Measurements from ENCODE around the gene FAP.

FAP gene

GRCh38 chr2:162267496-162267895 is 24.3 kb upstream of the FAP start:
- in situ Hi-C loops (cut with MboI; ENCODE audit: low sequenced_read_pairs, unreplicated experiment): no loop called here
- TF ChIP-seq, protein P1, sequence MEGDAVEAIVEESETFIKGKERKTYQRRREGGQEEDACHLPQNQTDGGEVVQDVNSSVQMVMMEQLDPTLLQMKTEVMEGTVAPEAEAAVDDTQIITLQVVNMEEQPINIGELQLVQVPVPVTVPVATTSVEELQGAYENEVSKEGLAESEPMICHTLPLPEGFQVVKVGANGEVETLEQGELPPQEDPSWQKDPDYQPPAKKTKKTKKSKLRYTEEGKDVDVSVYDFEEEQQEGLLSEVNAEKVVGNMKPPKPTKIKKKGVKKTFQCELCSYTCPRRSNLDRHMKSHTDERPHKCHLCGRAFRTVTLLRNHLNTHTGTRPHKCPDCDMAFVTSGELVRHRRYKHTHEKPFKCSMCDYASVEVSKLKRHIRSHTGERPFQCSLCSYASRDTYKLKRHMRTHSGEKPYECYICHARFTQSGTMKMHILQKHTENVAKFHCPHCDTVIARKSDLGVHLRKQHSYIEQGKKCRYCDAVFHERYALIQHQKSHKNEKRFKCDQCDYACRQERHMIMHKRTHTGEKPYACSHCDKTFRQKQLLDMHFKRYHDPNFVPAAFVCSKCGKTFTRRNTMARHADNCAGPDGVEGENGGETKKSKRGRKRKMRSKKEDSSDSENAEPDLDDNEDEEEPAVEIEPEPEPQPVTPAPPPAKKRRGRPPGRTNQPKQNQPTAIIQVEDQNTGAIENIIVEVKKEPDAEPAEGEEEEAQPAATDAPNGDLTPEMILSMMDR (IDR thresholded peaks at IDR 0.05; ENCODE audit: borderline replicate concordance, control extremely low read depth, extremely low read depth, insufficient read depth, missing control alignments): no peak
- no peak for DNase-seq (ENCODE audit: low spot score)

- in situ Hi-C loops (cut with MboI; ENCODE audit: low sequenced_read_pairs, unreplicated experiment): no loop called here
- TF ChIP-seq, protein P1 (IDR thresholded peaks at IDR 0.05; ENCODE audit: borderline replicate concordance, control extremely low read depth, extremely low read depth, insufficient read depth, missing control alignments): no peak
- no peak for DNase-seq (ENCODE audit: low spot score)
Observed at GRCh38 chr2:162266460-162266760, 23.2 kb upstream of the FAP start.

DNA sequence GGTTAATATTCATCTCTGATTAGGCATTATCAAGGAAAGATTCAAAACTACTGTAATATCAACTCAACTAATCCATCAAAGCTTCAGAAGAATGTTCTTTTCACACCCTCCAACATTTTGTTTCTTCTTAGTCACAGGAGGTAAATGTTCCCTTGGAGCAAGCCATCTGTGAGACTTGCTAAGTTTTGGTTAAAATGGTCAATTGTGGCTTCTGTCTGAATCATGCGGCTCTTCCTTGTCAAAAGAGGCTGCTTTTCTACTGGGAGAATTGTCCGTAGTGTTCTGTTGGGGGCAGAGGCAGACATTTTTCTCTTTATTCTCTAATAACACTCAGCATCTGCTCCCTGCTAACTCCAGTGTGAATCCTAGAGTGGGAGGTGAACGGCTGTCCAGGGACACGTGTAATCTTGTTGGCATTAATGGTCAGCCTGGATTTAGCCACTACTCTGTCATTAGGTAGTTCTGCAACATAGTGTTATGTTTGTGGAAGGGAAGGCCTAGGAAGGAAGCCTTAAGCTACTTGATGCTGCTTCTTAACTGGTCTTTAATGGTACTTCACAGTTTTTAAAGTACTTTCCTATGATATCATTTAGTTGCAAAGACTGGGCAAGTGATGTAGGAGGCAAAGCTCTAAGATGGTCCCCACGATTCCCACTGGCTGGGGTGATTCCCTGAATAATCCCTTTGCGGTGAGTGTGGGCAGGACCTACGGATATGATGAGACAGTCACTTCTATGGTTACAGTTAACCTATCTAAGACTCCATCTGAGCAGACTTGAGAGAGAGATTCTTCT is 22.6 kb upstream of the FAP start:
- in situ Hi-C loops (cut with MboI; ENCODE audit: low sequenced_read_pairs, unreplicated experiment): no loop called here
- TF ChIP-seq, protein P1 (IDR thresholded peaks at IDR 0.05; ENCODE audit: borderline replicate concordance, control extremely low read depth, extremely low read depth, insufficient read depth, missing control alignments): no peak
- no peak for DNase-seq (ENCODE audit: low spot score)

DNA sequence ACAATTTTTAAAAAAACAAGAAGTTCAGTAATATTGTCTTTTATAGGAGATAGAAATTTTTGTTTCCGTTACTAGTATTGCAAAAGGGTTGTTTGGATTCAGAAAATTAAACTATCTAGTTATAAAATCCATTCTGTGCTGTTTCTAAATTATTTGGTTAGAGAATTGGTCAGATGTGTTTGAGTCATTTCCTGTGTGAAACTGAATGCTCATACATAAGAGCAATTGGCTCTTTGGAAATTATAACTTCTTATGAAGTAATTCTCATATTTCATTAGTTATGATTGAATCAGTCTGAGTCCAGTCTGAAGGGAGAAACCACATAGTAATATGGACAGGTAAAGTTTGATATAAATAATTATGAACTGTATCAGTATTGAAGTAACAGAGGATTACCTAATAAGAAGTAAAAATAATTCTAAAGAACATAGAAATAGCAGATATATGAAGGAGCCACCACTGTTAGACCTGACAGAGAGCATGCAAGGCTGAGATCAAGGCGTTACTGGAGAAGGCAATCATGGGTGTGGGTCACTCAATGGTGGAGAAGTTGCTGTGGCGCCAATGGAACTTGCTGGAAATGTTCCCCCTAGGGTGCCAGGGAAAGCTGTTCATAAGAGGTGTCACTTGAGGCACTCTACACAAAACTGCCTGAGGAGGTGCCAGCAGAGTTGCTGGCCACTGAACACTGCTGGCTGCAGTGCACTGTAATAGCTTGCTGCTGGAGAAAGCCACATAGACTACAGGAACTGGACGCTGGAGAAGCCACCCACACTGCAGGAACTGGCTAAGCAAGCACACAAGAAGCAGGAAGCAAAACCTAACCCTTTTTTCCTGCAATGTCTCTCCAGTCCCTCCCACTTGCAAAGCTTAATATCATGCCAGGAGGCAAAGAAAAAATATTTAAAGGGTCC is 18.0 kb upstream of the FAP start:
- TF ChIP-seq, protein P1 (IDR thresholded peaks at IDR 0.05; ENCODE audit: borderline replicate concordance, control extremely low read depth, extremely low read depth, insufficient read depth, missing control alignments): no peak
- DNase-seq (ENCODE audit: low spot score): no peak
- in situ Hi-C loops (cut with MboI; ENCODE audit: low sequenced_read_pairs, unreplicated experiment): no loop called here

- DNase-seq (ENCODE audit: low spot score): no peak
- in situ Hi-C loops (cut with MboI; ENCODE audit: low sequenced_read_pairs, unreplicated experiment): no loop called here
- TF ChIP-seq, protein P1 (IDR thresholded peaks at IDR 0.05; ENCODE audit: borderline replicate concordance, control extremely low read depth, extremely low read depth, insufficient read depth, missing control alignments): no peak
Observed at GRCh38 chr2:162258686-162259085, 15.4 kb upstream of the FAP start.

- in situ Hi-C loops (cut with MboI; ENCODE audit: low sequenced_read_pairs, unreplicated experiment): no loop called here
- TF ChIP-seq, protein P1 (IDR thresholded peaks at IDR 0.05; ENCODE audit: borderline replicate concordance, control extremely low read depth, extremely low read depth, insufficient read depth, missing control alignments): no peak
- no peak for DNase-seq (ENCODE audit: low spot score)
Observed at GRCh38 chr2:162258169-162258568, 14.9 kb upstream of the FAP start.
